Left ventricle myocardium inferior (tissue), 1 donor: ENCODE data around the gene KCNJ15. TPM values are rescaled to one million over a fixed set of nuclear protein-coding genes. Genes with fewer than 3 reads are reported as not detected.

Experiments
- DNase-seq: peaks from one replicate; pipeline ENCODE4 v3.0.0-alpha.2; 2020
- H3K27ac ChIP-seq: fragments of 200-600 bp; replicated peaks from 2 replicates; pipeline ENCODE4 v1.8.0; 2021
- H3K27me3 ChIP-seq: fragments of 200-600 bp; 2 replicates; pipeline ENCODE4 v1.8.0; 2021; ENCODE audit warnings: low read depth
- H3K36me3 ChIP-seq: fragments of 200-600 bp; 2 replicates; pipeline ENCODE4 v1.8.0; 2021
- H3K4me1 ChIP-seq: fragments of 200-600 bp; 2 replicates; pipeline ENCODE4 v1.8.0; 2021
- H3K4me3 ChIP-seq: fragments of 200-600 bp; 2 replicates; pipeline ENCODE4 v1.8.0; 2021; ENCODE audit warnings: mild to moderate bottlenecking, moderate library complexity
- H3K9me3 ChIP-seq: fragments of 200-600 bp; replicated peaks from 2 replicates; pipeline ENCODE4 v1.8.0; 2021
- CTCF ChIP-seq: fragments of 200-600 bp; IDR thresholded peaks from 2 replicates; pipeline ENCODE4 v1.8.0; 2021; ENCODE audit warnings: antibody characterized with exemption, mild to moderate bottlenecking, borderline replicate concordance
- intact Hi-C: fragments of 100-400 bp; cut with micrococcal nuclease; formaldehyde crosslinking; loops from one replicate; pipeline ENCODE4 v1.11.0; 2022
- total RNA-seq: library from RNA; stranded (reverse); fragmentation: NEBNext Ultra II Directional; extraction: Animal tissue kit (Norgen Biotek cat#: 25700); gene quantifications from one replicate; pipeline ENCODE4 v1.2.1, GENCODE V29; 2021
- donor health status: DM: no; HTN: yes; CAD: no; lungs with severe emphysema.

Gene KCNJ15
- total RNA-seq, 1 donor from 2014 or later = 0.30 TPM

- Histone ChIP-seq H3K36me3 (no peaks in the 10 kb centered on the region), H3K9me3 (peaks cover 32% of the 10 kb centered on the region), H3K27me3 (no peaks in the 10 kb centered on the region), H3K27ac (no peak overlapping the region), H3K4me3 (no peak overlapping the region), H3K4me1 (peaks cover 3% of the 10 kb centered on the region)
- no peak for TF ChIP-seq CTCF
- no peak for DNase-seq
- intact Hi-C loops = no loop called here
Observed at GRCh38 chr21:38220270-38220737, 36.5 kb upstream of the KCNJ15 start.

- Histone ChIP-seq H3K4me3 (no peak overlapping the region), H3K27ac (no peak overlapping the region)
- intact Hi-C loops = no loop called here
Observed at GRCh38 chr21:38221594-38221993, 35.2 kb upstream of the KCNJ15 start.

DNA sequence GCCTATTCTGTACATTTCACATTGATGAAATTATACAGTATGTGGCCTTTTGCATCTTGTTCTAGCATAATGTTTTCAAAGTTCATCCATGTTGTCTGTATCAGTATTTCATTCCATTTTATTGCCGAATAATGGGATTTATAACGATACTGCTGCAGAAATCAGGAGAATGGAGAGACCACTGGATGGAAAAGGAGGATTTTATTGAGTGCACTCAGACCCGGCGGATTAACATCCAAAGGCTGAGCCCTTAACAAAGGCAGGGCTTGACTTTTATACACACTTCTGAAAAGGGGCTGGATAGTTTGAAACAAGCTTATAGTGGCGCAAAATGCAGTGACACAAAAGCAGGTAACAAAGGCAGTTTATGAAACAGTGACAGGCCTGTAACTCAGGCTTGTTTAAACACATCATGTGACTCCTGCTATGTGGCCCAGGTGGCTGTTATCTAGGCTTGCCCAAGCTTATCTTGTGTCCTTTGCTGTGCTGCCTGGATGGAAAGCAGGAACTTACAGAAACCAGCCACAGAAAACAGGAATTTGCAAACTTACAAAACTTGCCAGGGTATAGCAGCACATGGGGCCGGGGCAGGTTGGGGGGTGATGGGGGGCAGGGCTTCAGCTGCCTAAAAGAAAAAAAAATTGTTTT lies 32.8 kb upstream of the KCNJ15 start:
- Histone ChIP-seq H3K4me3 (no peak overlapping the region), H3K36me3 (no peaks in the 10 kb centered on the region), H3K4me1 (peaks cover 3% of the 10 kb centered on the region), H3K9me3 (peaks cover 63% of the 10 kb centered on the region), H3K27ac (no peak overlapping the region), H3K27me3 (no peaks in the 10 kb centered on the region)
- intact Hi-C loops = no loop called here
- no peak for TF ChIP-seq CTCF
- no peak for DNase-seq

More at GRCh38 chr21:38221594-38221993, 35.2 kb upstream of the KCNJ15 start:
- Histone ChIP-seq H3K27me3 (no peaks in the 10 kb centered on the region), H3K4me1 (peaks cover 3% of the 10 kb centered on the region), H3K9me3 (peaks cover 39% of the 10 kb centered on the region), H3K36me3 (no peaks in the 10 kb centered on the region)
- no peak for TF ChIP-seq CTCF
- DNase-seq = no peak

DNA sequence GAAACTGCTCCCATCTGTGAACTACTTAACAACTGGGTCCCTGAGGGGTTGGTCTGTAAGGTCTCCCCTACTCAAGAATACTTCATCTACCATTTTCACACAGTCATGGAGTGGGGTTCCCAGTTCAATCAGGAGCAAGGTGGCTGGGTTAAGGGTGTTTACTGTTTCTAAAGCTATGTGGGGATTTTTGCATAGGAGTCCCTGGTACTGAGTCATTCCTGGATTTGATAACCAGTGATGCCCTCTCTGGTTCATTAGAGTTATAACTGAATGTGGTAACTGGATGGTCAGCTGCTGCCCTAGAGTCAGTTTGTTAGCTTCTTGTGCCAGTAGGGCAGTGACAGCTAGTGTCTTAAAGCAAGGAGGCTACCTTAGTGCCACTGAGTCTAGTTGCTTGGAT lies 29.4 kb upstream of the KCNJ15 start:
- peaks cover 94% of the 10 kb centered on the region for H3K9me3 ChIP-seq

GRCh38 chr21:38228115-38228514 lies 28.7 kb upstream of the KCNJ15 start:
- H3K4me1 ChIP-seq = no peaks in the 10 kb centered on the region
- no peaks in the 10 kb centered on the region for H3K27me3 ChIP-seq
- TF ChIP-seq CTCF = no peak
- no peak for DNase-seq
- no peak overlapping the region for H3K27ac ChIP-seq
- no peaks in the 10 kb centered on the region for H3K36me3 ChIP-seq
- peaks cover 94% of the 10 kb centered on the region for H3K9me3 ChIP-seq
- intact Hi-C loops = no loop called here
- H3K4me3 ChIP-seq = no peak overlapping the region

More for the DNA sequence above, 29.4 kb upstream of the KCNJ15 start:
- no peak for TF ChIP-seq CTCF
- Histone ChIP-seq H3K27me3 (no peaks in the 10 kb centered on the region), H3K4me1 (no peaks in the 10 kb centered on the region), H3K27ac (no peak overlapping the region), H3K4me3 (no peak overlapping the region), H3K36me3 (no peaks in the 10 kb centered on the region)
- no peak for DNase-seq
- intact Hi-C loops = no loop called here
